ENCODE results near the gene EGFL6.
A peak's percentile ranks its signal among the peaks of the same experiment; 100 is the strongest.
"Not testable (repeated sequence)": the region's sequence is repeated elsewhere in the genome, so short reads cannot be mapped to it uniquely, and the experiment has no call there.

Gene EGFL6

DNA sequence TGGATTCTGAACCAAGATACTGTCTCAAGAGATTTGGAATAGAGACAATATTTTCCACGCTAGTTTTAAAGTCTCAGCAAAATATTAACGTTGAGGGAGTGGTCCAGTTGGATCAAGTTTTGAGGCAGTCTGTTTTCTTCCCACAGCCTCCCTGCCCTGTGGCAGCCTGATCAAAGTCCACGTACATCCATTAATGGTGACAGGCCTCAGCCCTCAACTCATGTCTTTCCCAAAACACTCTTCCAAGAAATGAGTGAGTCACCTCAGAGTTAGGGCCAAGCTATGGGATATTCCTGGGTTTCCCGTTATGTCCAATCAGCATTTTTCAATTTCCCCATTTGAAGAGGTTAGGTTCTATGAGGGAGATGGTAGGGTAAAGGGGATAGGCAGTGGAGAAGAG, 28.5 kb downstream of the EGFL6 start:
- peak; percentile 2 for DNase-seq (ENCODE audit: low spot score)

DNA sequence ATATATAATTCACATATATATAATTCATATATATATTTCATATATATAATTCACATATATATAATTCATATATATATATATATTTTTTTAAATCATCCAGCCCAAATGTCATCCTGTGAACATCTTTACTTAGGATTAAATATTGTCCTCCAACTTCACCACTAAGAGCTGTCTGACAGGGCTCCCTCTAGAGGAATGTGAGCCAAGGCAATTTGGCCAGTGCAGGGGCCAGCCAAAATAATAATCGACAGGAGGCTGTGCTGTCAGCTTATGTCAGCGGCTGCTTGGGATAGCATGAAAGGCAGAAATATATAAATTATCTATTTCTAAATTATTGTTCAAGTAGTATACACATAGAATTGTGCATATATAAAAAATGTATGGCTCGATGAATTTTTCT, 29.5 kb downstream of the EGFL6 start:
- DNase-seq (ENCODE audit: low spot score) = no peak

DNA sequence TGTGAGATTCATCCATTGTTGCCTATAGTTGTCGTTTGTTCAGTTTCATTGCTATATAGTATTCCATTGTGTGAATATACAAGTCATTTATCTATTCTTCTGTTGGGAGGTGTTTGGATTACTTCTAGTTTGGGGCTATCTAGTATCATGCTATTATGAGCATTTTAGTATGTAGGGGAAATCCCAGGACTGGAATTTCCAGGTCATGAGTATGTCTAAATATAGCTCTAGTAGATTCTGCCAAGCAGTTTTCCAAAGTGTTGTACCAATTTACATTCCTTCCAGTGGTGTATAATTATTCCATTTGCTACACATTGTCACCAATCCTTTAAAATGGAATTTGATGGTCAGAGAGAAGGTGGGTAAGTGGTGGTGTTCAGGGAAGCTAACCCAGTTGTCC, 30.1 kb downstream of the EGFL6 start:
- DNase-seq (ENCODE audit: low spot score) = no peak

DNA sequence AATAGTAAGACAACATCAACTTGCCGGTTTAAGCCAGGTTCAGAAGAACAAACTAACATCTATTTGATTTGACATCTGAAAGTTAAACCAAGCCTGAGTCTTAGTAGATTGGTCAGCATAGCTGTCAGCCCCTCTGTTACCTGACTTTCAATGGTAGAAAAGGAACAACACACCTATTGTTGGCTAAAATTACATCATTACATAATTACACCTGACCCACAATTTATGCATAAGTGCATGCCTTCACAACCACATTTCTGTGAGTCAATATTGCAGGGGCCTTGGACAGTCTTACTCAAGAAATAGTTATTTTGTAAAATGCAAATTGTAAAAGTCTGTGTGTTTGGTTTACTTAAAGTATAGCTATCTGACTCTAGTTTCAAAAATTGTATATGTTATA, 36.2 kb downstream of the EGFL6 start:
- DNase-seq (ENCODE audit: low spot score) = no peak

DNA sequence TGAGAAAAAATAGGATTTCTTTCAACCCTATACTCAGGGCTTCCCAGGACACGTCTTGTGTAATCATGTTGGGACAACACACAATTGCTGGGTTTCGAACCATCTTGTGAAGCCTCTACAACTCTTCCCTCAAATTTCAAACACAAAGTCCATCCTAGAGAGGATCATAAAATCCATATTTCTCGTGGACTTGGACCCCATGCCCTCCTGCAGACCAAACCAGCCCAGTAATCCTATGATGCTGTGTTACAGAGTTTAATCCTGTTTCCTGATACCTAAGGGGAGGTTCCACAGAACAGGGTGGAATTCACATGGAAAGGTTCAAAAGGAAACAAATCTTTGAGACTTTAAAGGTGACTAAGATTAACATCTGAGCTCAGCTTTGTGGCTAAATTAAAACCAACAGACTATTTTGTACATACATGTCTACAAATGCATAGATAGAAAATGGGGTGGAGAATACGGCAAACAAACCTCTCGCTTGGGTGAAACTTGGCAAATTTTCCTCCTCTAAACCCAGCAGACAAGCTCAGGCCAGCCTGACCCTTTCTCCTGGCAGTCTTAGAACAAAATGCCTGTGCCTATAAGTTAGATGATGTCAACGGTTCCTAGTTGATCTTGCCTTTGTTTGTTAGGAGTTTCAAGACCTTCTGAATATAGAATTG, 38.1 kb downstream of the EGFL6 start:
- no peak for DNase-seq (ENCODE audit: low spot score)

DNA sequence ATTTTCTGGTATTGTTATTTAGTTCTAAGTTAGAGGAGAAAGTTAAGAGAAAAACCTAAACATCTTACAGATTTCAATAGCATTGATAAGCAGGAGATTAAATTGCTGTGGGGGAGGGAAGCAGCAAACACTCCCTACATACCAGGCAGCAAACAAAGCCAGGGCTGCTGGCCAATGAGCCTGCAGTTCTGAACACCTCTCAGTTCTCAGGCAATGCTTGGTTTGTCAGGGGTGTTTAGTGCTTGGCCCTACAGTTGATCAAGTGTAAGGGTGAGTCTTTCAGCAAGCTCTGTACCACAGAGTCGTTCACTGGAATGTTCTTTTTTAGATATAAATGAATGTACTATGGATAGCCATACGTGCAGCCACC, 38.6 kb downstream of the EGFL6 start:
- DNase-seq (ENCODE audit: low spot score) = no peak

DNA sequence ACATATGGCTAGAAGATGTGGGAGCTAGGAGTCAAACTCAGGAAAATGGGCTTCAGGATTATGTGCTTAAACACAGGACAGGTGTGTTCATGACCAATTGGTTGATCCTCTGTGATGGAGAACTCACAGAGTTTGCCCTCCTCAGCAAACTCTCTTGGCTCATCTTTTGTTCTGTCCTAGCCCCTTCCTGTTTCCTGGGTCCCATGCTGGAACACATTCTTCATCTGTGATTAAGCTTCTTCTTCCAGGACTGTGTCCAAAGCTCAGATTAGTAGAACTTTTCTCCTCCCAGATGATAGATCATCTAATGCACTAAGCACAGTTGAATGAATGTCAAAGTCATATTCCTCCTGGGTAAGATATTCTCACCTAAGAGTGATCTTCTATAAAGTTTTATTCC, 44.8 kb downstream of the EGFL6 start:
- DNase-seq (ENCODE audit: low spot score) = peak; percentile 8

DNA sequence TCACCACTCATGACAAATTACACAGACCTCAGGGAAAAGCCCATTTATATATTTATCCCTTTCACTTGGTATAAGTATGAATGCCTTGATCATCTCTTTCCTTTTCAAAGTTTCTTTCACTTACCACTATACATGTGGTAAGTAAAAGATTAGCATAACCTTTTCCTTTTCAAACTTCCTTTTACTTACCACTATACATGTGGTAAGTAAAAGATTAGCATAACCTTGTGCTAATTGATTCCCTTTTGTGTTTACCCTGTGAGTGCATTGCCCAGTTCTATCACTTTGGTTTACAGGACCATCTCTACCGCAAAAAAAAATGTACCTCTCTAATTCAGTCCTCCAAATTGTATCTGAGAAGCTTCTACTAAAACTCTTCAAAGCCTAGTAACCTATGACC, 50.8 kb downstream of the EGFL6 start:
- DNase-seq (ENCODE audit: low spot score) = no peak

DNA sequence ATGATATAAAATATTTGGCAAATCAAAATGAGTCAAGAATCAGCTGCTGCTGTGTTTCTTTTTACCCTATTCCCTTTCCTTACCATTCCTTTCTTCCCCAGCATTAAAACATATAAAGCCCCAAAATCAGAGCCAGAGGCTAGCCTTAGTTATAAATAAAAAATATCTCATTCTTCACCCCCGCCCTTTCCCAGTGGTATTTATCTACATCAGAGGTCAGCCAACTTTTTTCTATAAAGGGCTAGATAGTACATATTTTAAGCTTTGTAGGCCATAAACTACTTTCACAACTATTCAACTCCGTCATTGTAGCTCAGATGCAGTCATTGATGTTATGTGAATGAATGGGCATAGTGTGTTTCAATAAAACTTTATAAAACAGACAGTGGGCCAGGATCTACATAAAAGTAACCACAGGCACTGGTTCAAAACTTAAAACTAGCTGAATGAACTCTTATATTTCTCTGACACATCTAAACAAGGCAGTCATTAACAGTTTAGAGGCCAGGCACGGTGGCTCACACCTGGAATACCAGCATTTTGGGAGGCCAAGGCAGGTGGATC, 53.1 kb downstream of the EGFL6 start:
- DNase-seq (ENCODE audit: low spot score) = no peak

DNA sequence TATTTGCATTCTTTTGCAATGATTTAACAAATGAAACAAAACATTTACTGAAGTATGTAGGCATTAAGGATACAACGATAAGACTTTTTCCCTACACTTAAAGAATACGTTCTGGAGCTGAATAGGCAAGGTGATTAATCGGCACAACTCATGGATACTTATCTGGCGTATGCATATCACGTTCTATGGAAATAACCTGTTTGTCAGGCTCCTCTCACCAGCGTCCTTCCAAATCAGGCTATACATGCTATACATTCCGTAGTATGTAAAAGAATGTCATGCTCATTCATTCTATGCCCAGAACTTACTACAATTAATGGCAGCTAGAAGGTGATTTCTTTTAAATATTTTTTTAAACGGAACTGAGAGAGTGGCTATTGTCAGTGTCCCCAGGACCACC, 57.9 kb downstream of the EGFL6 start:
- no peak for DNase-seq (ENCODE audit: low spot score)

DNA sequence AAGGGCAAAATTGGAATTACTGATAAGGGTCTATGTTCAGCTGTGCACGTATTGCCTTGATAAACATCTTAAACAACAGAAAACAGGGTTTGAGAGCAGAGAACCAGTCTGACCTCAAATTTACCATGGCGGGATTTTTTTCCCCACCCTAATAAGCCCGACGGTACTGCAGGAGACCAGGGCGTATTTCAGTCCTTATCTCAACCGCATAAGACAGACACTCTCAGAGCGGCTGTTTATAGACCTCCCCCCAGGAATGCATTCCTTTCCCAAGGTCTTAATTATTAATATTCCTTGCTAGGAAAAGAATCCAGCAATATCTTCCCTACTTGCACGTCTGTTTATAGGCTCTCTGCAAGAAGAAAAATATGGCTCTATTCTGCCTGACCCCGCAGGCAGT, 67.8 kb downstream of the EGFL6 start:
- not testable (repeated sequence) for DNase-seq (ENCODE audit: low spot score)

DNA sequence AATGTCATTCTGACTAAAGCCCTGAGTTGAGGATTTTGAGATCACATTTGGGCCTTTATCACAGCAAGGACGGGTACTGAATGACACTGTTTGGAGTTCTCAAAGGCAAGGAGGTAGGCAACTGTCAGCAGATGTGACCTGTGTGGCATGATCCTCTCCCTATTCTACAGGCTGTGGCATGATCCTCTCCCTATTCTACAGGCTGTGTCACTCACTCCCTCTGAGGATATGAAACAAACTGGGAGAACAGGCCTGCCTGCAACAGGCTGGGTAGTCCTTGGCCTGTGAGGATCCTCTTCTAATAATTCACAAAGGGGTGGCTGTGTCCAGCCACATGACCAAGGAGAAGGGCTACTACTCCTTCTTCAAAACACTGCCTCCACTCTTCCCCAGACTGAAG, 68.6 kb downstream of the EGFL6 start:
- DNase-seq (ENCODE audit: low spot score) = no peak

DNA sequence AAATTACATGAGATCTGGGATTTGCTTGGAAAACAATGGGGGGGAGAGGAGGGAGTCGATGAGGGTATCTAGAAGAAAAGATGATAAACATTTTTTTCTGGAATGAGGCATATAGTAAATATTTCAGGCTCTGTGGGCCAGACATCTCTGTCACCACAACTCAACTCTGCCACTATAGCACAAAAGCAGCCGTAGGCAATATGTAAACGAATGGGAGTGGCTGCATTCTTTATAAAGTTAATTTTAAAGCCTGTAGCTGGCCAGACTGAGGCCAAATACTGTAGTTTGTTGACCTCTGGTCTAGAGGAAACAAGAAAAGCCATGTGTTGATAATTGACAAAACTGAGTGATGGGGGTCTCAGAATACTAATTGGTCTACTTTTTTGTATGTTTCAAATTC, 69.4 kb downstream of the EGFL6 start:
- DNase-seq (ENCODE audit: low spot score) = no peak

DNA sequence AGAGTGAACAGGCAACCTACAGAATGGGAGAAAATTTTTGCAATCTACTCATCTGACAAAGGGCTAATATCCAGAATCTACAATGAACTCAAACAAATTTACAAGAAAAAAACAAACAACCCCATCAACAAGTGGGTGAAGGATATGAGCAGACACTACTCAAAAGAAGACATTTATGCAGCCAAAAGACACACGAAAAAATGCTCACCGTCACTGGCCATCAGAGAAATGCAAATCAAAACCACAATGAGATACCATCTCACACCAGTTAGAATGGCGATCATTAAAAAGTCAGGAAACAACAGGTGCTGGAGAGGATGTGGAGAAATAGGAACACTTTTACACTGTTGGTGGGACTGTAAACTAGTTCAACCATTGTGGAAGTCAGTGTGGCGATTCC, 72.3 kb downstream of the EGFL6 start:
- DNase-seq (ENCODE audit: low spot score) = not testable (repeated sequence)

DNA sequence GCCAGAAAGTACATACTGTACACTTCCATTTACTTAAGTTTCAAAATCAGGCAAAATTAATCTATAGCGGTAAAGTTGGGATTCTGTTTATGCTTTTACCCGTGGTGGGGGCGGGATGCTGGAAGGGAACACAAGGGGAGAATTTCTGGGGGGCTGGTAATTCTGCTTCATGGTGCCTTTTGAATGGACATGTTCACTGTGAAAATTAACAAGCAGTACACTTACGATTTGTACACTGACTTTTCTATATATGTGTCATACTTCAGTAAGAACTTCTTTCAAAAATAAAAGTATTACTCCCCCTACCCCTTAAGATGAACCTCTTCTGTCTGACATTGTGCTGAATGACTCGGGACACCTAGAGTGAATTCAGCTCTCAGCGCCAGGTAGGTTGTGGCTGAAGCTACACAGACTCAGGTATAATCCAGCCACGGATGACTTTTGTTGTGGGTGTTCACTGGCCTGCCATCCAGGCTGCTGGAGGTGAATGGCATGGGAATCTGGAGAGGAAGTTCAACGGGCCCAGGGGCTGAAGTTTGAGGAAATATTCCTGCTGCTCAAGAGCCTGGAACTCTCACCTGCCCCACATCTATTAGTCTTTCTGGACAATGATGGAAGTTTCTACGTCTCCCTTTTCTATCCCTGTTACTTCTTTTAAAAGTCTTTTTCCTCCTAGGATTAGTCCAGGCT, 76.2 kb downstream of the EGFL6 start:
- no peak for DNase-seq (ENCODE audit: low spot score)

DNA sequence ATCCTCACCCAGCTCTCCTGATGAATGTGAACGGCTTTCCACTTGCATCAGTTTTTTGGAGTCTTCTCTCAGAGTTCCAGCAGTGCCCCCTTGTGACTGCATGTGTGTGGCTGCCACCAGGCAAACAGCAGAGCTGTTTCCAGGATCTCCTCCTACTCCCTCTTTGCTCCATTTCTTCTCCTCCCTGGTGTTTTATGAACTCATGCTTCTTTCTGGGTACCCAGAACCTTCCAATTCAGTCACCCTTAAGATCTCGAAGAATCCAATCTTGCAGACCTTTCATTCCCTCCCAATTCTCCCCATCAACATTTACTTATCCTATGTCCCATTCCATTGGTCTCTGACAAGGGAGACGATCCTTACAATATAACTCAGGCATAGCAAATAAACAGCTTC, 76.8 kb downstream of the EGFL6 start:
- peak; percentile 54 for DNase-seq (ENCODE audit: low spot score)

DNA sequence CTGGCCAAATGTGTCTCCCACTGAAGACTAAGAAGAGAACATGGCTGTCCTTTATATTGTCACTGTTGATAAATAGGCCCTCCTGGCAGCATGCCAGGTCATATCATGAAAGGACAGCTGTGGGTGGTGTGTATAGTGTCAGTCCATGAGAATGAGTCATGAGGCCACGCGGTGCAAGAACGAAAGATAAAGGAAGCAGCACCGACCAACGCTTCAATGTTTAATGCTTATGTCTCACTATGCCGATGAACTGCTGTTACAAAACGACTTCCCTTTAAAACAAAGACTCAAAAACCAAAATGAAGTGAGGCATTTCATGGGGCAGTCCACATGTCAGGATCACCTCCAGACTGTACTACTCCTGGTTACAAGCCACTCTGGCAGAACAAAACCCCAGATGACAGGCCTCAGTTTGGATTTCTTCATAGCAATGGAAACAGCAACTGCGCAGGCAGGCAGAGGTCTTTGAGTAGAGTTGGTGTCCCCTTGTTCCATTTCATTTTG, 78.4 kb downstream of the EGFL6 start:
- DNase-seq (ENCODE audit: low spot score) = no peak

DNA sequence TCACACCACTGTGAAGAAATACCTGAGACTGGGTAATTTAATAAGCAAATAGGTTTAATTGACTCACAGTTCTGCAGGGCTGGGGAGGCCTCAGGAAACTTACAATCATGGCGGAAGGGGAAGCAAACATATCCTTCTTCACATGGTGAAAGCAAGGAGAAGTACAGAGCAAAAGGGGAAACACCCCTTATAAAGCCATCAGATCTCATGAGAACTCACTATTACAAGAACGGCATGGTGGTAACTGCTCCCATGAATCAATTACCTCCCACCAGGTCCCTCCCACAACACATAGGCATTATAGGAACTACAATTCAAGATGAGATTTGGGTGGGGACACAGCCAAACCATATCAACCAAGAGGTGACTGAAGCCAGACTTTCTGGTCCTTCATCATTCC, 78.9 kb downstream of the EGFL6 start:
- DNase-seq (ENCODE audit: low spot score) = not testable (repeated sequence)

DNA sequence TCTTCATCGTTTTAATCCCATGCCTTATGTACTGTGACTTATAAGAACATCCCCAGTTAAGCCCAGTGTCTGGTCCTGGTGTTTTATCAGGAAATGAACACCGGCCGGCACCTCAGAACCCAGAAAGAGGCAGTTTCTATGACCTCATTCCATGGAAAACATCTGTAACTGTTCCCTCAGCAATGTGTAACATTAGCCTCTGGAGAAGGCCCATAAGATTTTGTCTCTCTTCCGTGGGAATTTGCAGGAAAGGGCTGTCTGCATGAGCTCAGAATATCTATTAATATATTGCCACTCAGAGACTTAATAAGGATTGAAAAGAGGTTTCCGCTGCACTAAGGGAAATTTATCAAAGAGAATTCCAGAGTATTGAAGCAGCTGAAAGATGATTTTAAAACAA, 80.4 kb downstream of the EGFL6 start:
- DNase-seq (ENCODE audit: low spot score) = peak; percentile 16

DNA sequence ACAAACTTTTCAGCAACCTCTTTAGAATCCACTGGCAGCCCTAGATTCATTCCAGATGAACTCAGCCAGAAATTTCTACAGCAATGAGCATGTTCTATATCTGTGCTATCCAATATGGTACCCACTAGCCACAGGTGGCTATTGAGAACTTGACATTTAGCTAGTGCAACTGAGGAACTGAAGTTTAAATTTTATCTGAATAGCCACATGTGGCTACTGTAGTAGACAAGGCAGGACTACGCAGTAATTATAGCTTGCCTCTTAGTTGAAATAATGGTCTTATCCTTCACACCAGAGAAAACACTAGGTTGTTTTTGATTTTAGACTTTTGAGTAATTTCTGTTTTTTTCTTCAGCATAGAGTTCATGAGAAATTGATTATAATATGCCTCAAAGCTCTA, 80.9 kb downstream of the EGFL6 start:
- no peak for DNase-seq (ENCODE audit: low spot score)

DNA sequence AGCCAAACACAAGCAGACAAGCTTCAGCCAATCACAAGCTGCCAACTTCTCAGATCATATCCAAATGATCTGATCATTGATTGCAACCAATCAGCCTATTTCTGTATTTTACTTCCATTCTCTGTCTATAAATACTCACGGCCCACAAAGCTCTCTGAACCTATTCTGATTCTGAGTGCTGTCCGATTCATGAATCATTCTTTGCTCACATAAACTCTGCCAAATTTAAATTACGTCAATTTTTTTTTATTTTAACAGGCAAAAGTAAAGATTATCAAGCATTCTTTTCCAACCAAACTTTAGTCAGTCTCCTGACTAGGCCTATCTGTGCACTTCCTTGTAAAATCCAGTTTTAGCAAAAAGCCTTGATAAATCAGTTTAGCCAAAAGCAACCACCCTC, 81.7 kb downstream of the EGFL6 start:
- no peak for DNase-seq (ENCODE audit: low spot score)

DNA sequence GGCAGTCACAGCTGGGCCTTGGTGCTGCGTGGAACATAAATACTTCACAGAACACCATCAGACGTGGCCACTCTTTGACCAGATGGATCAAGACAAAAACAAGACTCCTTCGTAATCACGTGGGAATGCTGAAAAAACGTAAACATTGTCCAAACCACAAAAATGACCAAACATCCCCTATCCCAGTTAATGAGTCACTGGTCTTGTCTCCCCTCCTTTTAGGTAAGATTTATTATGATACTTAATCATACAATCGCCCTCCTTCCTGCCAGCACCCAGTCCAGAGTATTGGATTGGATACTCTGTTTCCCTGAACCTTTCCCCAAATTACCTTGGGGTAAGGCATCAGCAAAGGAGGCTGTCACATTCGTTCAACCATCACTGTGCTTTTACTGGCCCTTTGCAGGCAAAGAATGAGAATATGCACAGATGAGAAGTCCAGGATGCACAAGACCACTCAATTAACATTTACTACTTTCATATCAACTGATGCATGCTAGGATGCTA, 82.9 kb downstream of the EGFL6 start:
- DNase-seq (ENCODE audit: low spot score) = peak; percentile 61
